Measurements from ENCODE around the gene ABLIM2. TPM values are rescaled to one million over a fixed set of nuclear protein-coding genes. Genes with fewer than 3 reads are reported as not detected.

ABLIM2 gene
- total RNA-seq, 6 experiments from 2014 or later: 0.14 TPM; not detected in 5

DNA sequence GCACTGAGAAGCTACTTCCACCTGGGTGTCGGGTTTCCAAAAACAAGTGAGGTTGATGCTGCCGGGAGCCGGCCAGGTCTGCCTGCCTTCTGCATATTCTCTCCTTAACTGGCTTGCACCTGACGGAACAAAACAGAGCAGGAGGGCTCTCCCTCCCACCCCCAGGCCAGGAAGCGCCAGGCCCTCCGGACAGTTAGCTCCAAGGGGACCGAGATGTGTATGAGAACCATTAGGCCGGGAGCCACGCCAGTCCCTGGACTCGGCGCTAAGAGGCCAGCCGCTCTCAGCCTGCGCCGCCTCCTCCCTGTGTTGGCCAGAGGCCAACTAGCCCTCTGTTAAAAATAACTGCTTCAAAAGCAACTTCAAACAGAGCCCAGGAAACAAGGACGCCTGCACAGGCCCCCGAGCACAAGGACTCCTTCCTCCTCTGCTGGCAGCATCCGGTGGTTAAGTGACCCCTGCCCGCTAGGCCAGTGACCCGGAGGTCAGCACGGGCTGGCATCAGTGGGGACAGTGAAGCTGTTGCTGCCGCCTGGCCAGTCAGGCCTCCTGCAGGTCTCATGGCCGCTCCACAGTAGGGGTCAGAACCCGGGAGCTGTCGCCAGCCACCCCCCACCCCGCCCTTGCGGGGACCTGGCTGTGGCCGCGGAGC is 107.9 kb downstream of the ABLIM2 start:
- H3K9me3 Mint-ChIP-seq: peaks cover 18% of the 10 kb centered on the region
- DNase-seq: no peak
- H3K27me3 Mint-ChIP-seq (ENCODE audit: insufficient read depth): peaks cover 43% of the 10 kb centered on the region
- peaks cover 12% of the 10 kb centered on the region; the same call in 1 of the 2 replicates for H3K36me3 Mint-ChIP-seq (ENCODE audit: low read depth)
- no peaks in the 10 kb centered on the region for H3K4me1 Mint-ChIP-seq (ENCODE audit: low read depth)
- TF ChIP-seq, protein P1, sequence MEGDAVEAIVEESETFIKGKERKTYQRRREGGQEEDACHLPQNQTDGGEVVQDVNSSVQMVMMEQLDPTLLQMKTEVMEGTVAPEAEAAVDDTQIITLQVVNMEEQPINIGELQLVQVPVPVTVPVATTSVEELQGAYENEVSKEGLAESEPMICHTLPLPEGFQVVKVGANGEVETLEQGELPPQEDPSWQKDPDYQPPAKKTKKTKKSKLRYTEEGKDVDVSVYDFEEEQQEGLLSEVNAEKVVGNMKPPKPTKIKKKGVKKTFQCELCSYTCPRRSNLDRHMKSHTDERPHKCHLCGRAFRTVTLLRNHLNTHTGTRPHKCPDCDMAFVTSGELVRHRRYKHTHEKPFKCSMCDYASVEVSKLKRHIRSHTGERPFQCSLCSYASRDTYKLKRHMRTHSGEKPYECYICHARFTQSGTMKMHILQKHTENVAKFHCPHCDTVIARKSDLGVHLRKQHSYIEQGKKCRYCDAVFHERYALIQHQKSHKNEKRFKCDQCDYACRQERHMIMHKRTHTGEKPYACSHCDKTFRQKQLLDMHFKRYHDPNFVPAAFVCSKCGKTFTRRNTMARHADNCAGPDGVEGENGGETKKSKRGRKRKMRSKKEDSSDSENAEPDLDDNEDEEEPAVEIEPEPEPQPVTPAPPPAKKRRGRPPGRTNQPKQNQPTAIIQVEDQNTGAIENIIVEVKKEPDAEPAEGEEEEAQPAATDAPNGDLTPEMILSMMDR (IDR thresholded peaks at IDR 0.05): no peak
- no peak overlapping the region for H3K27ac Mint-ChIP-seq
- H3K4me3 Mint-ChIP-seq: no peak overlapping the region

DNA sequence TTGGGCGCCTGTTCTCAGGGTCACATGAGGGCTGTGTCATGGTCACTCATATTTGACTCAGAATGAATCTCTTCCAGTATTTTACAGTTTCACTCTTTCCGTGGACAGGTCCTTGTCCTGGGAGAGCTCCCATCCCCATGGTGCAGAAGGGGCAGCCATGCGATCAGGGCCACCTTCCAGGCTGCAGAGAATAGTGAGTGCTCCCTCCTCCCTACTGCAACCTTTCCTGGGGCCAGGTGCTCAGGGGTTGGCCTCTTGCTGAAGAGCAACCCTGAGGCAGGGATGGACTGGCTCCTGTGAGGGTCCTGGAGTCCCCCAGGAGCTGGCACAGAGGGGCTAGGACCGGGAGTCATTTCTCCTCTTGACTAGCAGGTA is 108.4 kb downstream of the ABLIM2 start:
- no peaks in the 10 kb centered on the region for H3K4me1 Mint-ChIP-seq (ENCODE audit: low read depth)
- TF ChIP-seq, protein P1 (IDR thresholded peaks at IDR 0.05): no peak
- no peak overlapping the region for H3K4me3 Mint-ChIP-seq
- H3K27me3 Mint-ChIP-seq (ENCODE audit: insufficient read depth): peaks cover 44% of the 10 kb centered on the region
- peaks cover 16% of the 10 kb centered on the region for H3K9me3 Mint-ChIP-seq
- H3K27ac Mint-ChIP-seq: no peak overlapping the region
- peaks cover 10% of the 10 kb centered on the region; the same call in 1 of the 2 replicates for H3K36me3 Mint-ChIP-seq (ENCODE audit: low read depth)
- DNase-seq: no peak

DNA sequence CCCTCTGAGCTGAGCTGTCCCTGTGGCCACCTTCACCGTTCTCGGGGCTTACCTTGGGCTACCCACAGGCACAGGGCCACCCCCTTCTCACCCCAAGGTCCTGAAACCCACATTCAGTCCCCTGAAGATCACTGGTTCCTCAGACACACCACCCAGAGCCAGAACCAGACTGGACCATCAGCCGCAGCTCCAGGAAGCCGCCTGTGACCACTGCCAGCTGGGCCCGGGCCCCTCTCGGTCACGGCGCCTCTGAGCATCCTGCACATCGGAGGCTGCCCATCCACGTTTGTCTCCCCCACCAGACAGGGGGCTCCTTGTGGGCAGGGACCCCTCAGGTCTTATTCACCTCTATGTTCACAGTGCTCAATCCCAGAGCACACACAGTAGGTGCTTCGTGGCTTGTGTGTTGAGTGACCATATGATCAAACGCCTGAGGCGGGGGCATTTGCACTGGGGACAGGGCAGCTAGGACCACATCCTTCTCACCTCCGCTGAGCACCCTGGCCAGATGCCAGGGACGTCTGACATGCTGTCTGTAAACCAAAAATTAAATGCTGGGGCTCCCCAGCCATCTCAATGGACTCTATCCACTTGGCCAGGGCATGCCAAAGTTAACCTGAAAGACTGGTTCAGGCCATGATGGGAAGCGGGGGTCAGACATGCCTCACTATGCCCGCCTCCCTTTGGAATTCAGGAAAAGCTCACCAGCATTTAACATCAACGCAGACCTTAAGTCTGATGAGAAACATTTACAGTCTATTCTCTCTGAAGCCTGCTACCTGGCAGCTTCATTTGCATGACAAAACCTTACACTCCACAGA is 109.5 kb downstream of the ABLIM2 start:
- H3K36me3 Mint-ChIP-seq (ENCODE audit: low read depth): no peaks in the 10 kb centered on the region
- no peak for DNase-seq
- H3K9me3 Mint-ChIP-seq: peaks cover 5% of the 10 kb centered on the region
- no peak overlapping the region for H3K4me3 Mint-ChIP-seq
- H3K27me3 Mint-ChIP-seq (ENCODE audit: insufficient read depth): peaks cover 51% of the 10 kb centered on the region
- TF ChIP-seq, protein P1 (IDR thresholded peaks at IDR 0.05): no peak
- H3K27ac Mint-ChIP-seq: no peak overlapping the region
- H3K4me1 Mint-ChIP-seq (ENCODE audit: low read depth): no peaks in the 10 kb centered on the region

DNA sequence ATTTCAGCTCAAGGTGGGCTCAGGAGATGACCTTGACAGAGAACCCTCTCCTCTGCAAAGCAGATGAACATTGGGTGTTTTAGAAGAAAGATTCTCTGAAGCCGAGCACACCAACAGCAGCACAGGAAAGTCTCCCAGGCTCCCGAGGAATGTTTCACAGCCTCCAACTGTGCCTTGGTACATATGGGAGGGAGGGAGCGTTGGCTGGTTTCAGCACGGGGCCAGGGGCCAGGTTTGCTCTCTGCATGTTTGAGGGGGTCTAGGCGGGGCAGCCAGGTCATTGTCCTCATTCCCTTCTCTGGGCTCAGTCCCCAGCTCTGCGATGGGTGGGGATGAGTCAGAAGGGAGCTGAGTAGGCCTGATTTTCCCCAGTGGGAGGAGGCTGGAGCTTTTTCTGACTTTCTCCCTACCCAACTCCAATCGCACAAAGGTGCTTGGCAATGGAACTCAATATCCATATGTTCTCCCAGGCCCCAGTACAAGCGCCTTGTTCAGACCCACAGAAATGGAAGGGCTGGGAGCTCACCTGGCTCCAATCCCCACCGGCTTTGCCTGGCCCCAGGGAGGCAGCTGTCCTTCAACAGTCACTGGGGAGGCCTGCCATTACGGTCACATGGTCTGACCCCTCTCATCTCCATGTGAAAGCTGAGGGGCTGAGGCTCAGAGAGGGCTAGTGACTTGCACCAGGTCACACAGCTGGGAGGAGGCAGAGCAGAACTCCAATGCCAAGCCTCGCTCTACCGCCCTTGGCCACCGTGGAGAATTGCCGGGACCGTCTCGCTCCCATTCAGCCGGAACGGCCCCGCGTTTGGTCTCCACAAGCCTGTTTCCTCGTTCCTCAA is 110.6 kb downstream of the ABLIM2 start:
- Mint-ChIP-seq H3K27ac (no peak overlapping the region), H3K27me3 (ENCODE audit: insufficient read depth) (peaks cover 52% of the 10 kb centered on the region), H3K9me3 (no peaks in the 10 kb centered on the region), H3K4me3 (no peak overlapping the region), H3K4me1 (ENCODE audit: low read depth) (no peaks in the 10 kb centered on the region), H3K36me3 (ENCODE audit: low read depth) (no peaks in the 10 kb centered on the region)
- TF ChIP-seq, protein P1 (IDR thresholded peaks at IDR 0.05): no peak
- DNase-seq: no peak

DNA sequence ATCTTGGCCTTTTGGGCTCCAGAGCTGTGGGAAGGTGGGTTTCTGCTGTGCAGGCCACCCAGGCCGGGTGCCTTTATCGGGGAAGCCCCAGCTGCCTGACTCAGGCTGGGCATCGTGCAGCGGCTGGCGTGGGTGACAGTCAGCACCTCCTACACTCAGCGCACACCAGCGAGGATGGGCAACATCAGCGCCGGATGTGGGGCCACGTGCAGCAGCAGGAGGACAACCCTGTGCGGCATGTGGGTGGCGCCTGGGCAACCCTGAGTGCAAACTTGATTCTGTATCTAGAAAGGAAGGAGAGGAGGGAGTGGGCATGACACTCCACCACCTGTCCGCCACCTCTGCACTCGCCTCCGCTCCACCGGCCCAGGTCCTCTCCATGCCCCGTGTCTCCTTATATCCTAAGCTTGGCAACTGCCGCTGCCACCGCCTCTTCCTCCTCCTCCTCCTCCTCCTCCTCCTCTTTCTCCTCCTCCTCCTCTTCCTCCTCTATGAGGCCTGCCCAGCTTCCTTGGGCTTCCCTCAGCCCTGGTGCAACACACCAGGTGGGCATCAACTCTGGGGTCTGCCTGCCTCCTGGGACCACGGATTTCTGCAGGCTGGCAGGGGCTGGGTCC is 111.6 kb downstream of the ABLIM2 start:
- H3K27me3 Mint-ChIP-seq (ENCODE audit: insufficient read depth): peaks cover 60% of the 10 kb centered on the region

More for the DNA sequence above, 111.6 kb downstream of the ABLIM2 start:
- TF ChIP-seq, protein P1 (IDR thresholded peaks at IDR 0.05): no peak
- no peak for DNase-seq
- Mint-ChIP-seq H3K36me3 (ENCODE audit: low read depth) (no peaks in the 10 kb centered on the region), H3K27ac (no peak overlapping the region), H3K4me3 (no peak overlapping the region), H3K4me1 (ENCODE audit: low read depth) (no peaks in the 10 kb centered on the region), H3K9me3 (no peaks in the 10 kb centered on the region)
